LHCN-M2 (cell line): Measurements from ENCODE around the gene DHX40. TPM values are rescaled to one million over a fixed set of nuclear protein-coding genes. Genes with fewer than 3 reads are reported as not detected.
"Not testable (repeated sequence)": the region's sequence is repeated elsewhere in the genome, so short reads cannot be mapped to it uniquely, and the experiment has no call there.

Experiments
- DNase-seq: peaks from one replicate; pipeline ENCODE4 v3.0.0-alpha.2; 2012; ENCODE audit warnings: low read depth
- total RNA-seq: library from RNA; depleted of rRNA; stranded (reverse); fragments of >200 nt; gene quantifications from 2 replicates; pipeline ENCODE4 v1.2.3, GENCODE V29; 2014

DHX40 gene
- total RNA-seq, 1 experiment from 2014 or later, result 39.7 TPM

- DNase-seq, result peak; percentile 31
Observed at GRCh38 chr17:59561042-59561441, 4.4 kb upstream of the DHX40 start.

- DNase-seq, result peak; percentile 86
Observed at GRCh38 chr17:59565959-59566324, 532 bp downstream of the DHX40 start.

- not testable (repeated sequence) for DNase-seq
Observed at GRCh38 chr17:59569151-59569550, 3.7 kb downstream of the DHX40 start.

- peak; percentile 24 for DNase-seq
Observed at GRCh38 chr17:59572301-59572924, 7.0 kb downstream of the DHX40 start.

GRCh38 chr17:59584168-59584567, 18.8 kb downstream of the DHX40 start:
- DNase-seq, result not testable (repeated sequence)

GRCh38 chr17:59600169-59600568, 34.8 kb downstream of the DHX40 start:
- no peak for DNase-seq

- no peak for DNase-seq
Observed at GRCh38 chr17:59601130-59601529, 35.7 kb downstream of the DHX40 start.

GRCh38 chr17:59607061-59607460, 41.7 kb downstream of the DHX40 start:
- DNase-seq, result no peak

GRCh38 chr17:59607817-59608403, 42.5 kb downstream of the DHX40 start:
- no peak for DNase-seq

- no peak for DNase-seq
Observed at GRCh38 chr17:59611503-59611902, 46.1 kb downstream of the DHX40 start.

- no peak for DNase-seq
Observed at GRCh38 chr17:59616253-59616920, 51.0 kb downstream of the DHX40 start.

- no peak for DNase-seq
Observed at GRCh38 chr17:59617156-59617732, 51.8 kb downstream of the DHX40 start.

GRCh38 chr17:59619035-59619297, 53.6 kb downstream of the DHX40 start:
- DNase-seq, result no peak

- DNase-seq, result peak; percentile 98
Observed at GRCh38 chr17:59619298-59620063, 54.1 kb downstream of the DHX40 start, which contains the start of gene CLTC. Gene CLTC (plus strand): TSS chr17:59619895. CDS start chr17:59620132, 237 bp downstream.

GRCh38 chr17:59620064-59620359, 54.6 kb downstream of the DHX40 start:
- no peak for DNase-seq

- peak; percentile 34 for DNase-seq
Observed at GRCh38 chr17:59620518-59621259, 55.3 kb downstream of the DHX40 start.

- peak; percentile 33 for DNase-seq
Observed at GRCh38 chr17:59621771-59622170, 56.4 kb downstream of the DHX40 start.

- DNase-seq, result no peak
Observed at GRCh38 chr17:59623151-59623550, 57.7 kb downstream of the DHX40 start.

- DNase-seq, result no peak
Observed at GRCh38 chr17:59626756-59627155, 61.3 kb downstream of the DHX40 start.

GRCh38 chr17:59627274-59627673, 61.9 kb downstream of the DHX40 start:
- DNase-seq, result no peak

- DNase-seq, result no peak
Observed at GRCh38 chr17:59627770-59628171, 62.4 kb downstream of the DHX40 start.

GRCh38 chr17:59629174-59629573, 63.8 kb downstream of the DHX40 start:
- no peak for DNase-seq
